ENCODE data around the gene CEP350.

DNA sequence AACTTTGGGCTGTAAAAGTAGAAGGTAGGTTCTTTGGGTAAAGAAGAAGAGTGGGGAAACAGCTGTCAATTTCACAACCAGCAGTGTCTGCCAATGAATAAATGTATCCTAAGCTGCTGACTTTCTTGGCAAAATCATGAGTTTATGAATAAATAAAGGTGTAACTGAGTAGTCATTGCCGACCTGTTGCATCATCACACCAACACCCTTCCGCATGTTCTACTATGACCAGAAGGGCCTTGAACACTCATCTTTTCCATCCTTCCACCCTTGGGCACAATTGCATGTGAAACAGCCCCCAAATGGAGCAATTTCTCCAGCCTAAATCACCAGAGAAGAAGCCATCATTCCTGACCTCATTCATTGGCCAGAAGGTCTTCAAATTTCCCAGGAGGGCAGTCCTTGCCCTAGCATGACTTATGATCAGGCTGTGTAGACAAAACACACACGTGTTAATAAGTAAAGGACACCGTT lies 168.9 kb downstream of the CEP350 start:
- TF ChIP-seq, protein P1, sequence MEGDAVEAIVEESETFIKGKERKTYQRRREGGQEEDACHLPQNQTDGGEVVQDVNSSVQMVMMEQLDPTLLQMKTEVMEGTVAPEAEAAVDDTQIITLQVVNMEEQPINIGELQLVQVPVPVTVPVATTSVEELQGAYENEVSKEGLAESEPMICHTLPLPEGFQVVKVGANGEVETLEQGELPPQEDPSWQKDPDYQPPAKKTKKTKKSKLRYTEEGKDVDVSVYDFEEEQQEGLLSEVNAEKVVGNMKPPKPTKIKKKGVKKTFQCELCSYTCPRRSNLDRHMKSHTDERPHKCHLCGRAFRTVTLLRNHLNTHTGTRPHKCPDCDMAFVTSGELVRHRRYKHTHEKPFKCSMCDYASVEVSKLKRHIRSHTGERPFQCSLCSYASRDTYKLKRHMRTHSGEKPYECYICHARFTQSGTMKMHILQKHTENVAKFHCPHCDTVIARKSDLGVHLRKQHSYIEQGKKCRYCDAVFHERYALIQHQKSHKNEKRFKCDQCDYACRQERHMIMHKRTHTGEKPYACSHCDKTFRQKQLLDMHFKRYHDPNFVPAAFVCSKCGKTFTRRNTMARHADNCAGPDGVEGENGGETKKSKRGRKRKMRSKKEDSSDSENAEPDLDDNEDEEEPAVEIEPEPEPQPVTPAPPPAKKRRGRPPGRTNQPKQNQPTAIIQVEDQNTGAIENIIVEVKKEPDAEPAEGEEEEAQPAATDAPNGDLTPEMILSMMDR (IDR thresholded peaks at IDR 0.05): no peak
- no peak for TF ChIP-seq POLR2A (IDR thresholded peaks at IDR 0.05)
